ENCODE measurements around the gene KPNA4.
A peak's percentile ranks its signal among the peaks of the same experiment; 100 is the strongest.

The KPNA4 gene

GRCh38 chr3:160470181-160470580 lies 95.2 kb downstream of the KPNA4 start:
- H3K4me2 ChIP-seq (ENCODE audit: low read length), result no peak overlapping the region
- H4K5ac ChIP-seq (ENCODE audit: low read length), result no peak overlapping the region
- H3K79me1 ChIP-seq (ENCODE audit: low read length), result no peaks in the 10 kb centered on the region
- no peak overlapping the region for H4K8ac ChIP-seq (ENCODE audit: low read depth, low read length)
- no peak overlapping the region for H2BK5ac ChIP-seq (ENCODE audit: low read length)
- no peak for DNase-seq
- H3K18ac ChIP-seq (ENCODE audit: low read length), result no peak overlapping the region
- no peak overlapping the region for H2BK15ac ChIP-seq (replicated peaks; ENCODE audit: low read depth)
- no peak overlapping the region for H2AK5ac ChIP-seq (ENCODE audit: low read length)
- no CpG with 5 or more reads among the region's 5 CpGs for WGBS (ENCODE audit: extremely low coverage, insufficient coverage, low lambda C conversion rate)
- H3K4me3 ChIP-seq (ENCODE audit: low read length), result no peak overlapping the region
- H3K27me3 ChIP-seq (ENCODE audit: insufficient read depth, low read length, poor library complexity), result no peaks in the 10 kb centered on the region
- H3K23ac ChIP-seq (ENCODE audit: low read length), result no peak overlapping the region
- no peaks in the 10 kb centered on the region for H3K36me3 ChIP-seq (ENCODE audit: control insufficient read depth, insufficient read depth, low read length)
- H3K9ac ChIP-seq (ENCODE audit: low read length), result no peak overlapping the region
- no peak overlapping the region for H3K56ac ChIP-seq (ENCODE audit: low read length)
- H2BK120ac ChIP-seq (ENCODE audit: low read depth, low read length), result no peak overlapping the region
- no peaks in the 10 kb centered on the region for H3K4me1 ChIP-seq (ENCODE audit: control insufficient read depth, low read depth, low read length)
- no peak overlapping the region for H3K27ac ChIP-seq (ENCODE audit: low read depth, low read length)
- no peaks in the 10 kb centered on the region for H3K79me2 ChIP-seq (ENCODE audit: control insufficient read depth, insufficient read depth, low read length)
- no peak overlapping the region for H3K4ac ChIP-seq (ENCODE audit: low read depth, low read length)

- Histone ChIP-seq H4K8ac (ENCODE audit: low read depth, low read length) (no peak overlapping the region), H3K79me1 (ENCODE audit: low read length) (no peaks in the 10 kb centered on the region), H3K36me3 (ENCODE audit: control insufficient read depth, insufficient read depth, low read length) (no peaks in the 10 kb centered on the region), H4K5ac (ENCODE audit: low read length) (no peak overlapping the region), H2BK15ac (replicated peaks; ENCODE audit: low read depth) (no peak overlapping the region), H3K4me2 (ENCODE audit: low read length) (no peak overlapping the region), H3K4me1 (ENCODE audit: control insufficient read depth, low read depth, low read length) (no peaks in the 10 kb centered on the region), H3K4me3 (ENCODE audit: low read length) (no peak overlapping the region), H3K9ac (ENCODE audit: low read length) (no peak overlapping the region), H3K27ac (ENCODE audit: low read depth, low read length) (no peak overlapping the region), H3K27me3 (ENCODE audit: insufficient read depth, low read length, poor library complexity) (no peaks in the 10 kb centered on the region), H3K23ac (ENCODE audit: low read length) (no peak overlapping the region), H3K79me2 (ENCODE audit: control insufficient read depth, insufficient read depth, low read length) (no peaks in the 10 kb centered on the region), H2BK120ac (ENCODE audit: low read depth, low read length) (no peak overlapping the region), H3K56ac (ENCODE audit: low read length) (no peak overlapping the region), H2BK5ac (ENCODE audit: low read length) (no peak overlapping the region), H3K18ac (ENCODE audit: low read length) (no peak overlapping the region), H3K4ac (ENCODE audit: low read depth, low read length) (no peak overlapping the region), H2AK5ac (ENCODE audit: low read length) (no peak overlapping the region)
- DNase-seq, result no peak
- no CpG with 5 or more reads among the region's 1 CpG for WGBS (ENCODE audit: extremely low coverage, insufficient coverage, low lambda C conversion rate)
These were observed 100.4 kb downstream of the KPNA4 start for GRCh38 chr3:160464971-160465370.

- H4K8ac ChIP-seq (ENCODE audit: low read depth, low read length), result no peak overlapping the region
- H2BK120ac ChIP-seq (ENCODE audit: low read depth, low read length), result no peak overlapping the region
- no peak overlapping the region for H3K4ac ChIP-seq (ENCODE audit: low read depth, low read length)
- H3K36me3 ChIP-seq (ENCODE audit: control insufficient read depth, insufficient read depth, low read length), result no peaks in the 10 kb centered on the region
- H3K9ac ChIP-seq (ENCODE audit: low read length), result no peak overlapping the region
- no peaks in the 10 kb centered on the region for H3K27me3 ChIP-seq (ENCODE audit: insufficient read depth, low read length, poor library complexity)
- no peak for DNase-seq
- H3K4me1 ChIP-seq (ENCODE audit: control insufficient read depth, low read depth, low read length), result no peaks in the 10 kb centered on the region
- H2AK5ac ChIP-seq (ENCODE audit: low read length), result no peak overlapping the region
- no peak overlapping the region for H3K23ac ChIP-seq (ENCODE audit: low read length)
- H3K79me2 ChIP-seq (ENCODE audit: control insufficient read depth, insufficient read depth, low read length), result no peaks in the 10 kb centered on the region
- H2BK15ac ChIP-seq (replicated peaks; ENCODE audit: low read depth), result no peak overlapping the region
- WGBS (ENCODE audit: extremely low coverage, insufficient coverage, low lambda C conversion rate), result no CpG with 5 or more reads among the region's 2 CpGs
- no peak overlapping the region for H2BK5ac ChIP-seq (ENCODE audit: low read length)
- H3K4me2 ChIP-seq (ENCODE audit: low read length), result no peak overlapping the region
- no peak overlapping the region for H3K18ac ChIP-seq (ENCODE audit: low read length)
- H3K56ac ChIP-seq (ENCODE audit: low read length), result no peak overlapping the region
- no peak overlapping the region for H3K4me3 ChIP-seq (ENCODE audit: low read length)
- no peak overlapping the region for H4K5ac ChIP-seq (ENCODE audit: low read length)
- H3K79me1 ChIP-seq (ENCODE audit: low read length), result no peaks in the 10 kb centered on the region
- no peak overlapping the region for H3K27ac ChIP-seq (ENCODE audit: low read depth, low read length)
These were observed 101.0 kb downstream of the KPNA4 start for GRCh38 chr3:160464321-160464720.

GRCh38 chr3:160460033-160460432 lies 105.3 kb downstream of the KPNA4 start:
- no peak overlapping the region for H3K4me3 ChIP-seq (ENCODE audit: low read length)
- no peak overlapping the region for H3K18ac ChIP-seq (ENCODE audit: low read length)
- no peak for DNase-seq
- H2BK5ac ChIP-seq (ENCODE audit: low read length), result no peak overlapping the region
- no peak overlapping the region for H3K4me2 ChIP-seq (ENCODE audit: low read length)
- no peak overlapping the region for H3K23ac ChIP-seq (ENCODE audit: low read length)
- H3K4ac ChIP-seq (ENCODE audit: low read depth, low read length), result no peak overlapping the region
- no peaks in the 10 kb centered on the region for H3K79me1 ChIP-seq (ENCODE audit: low read length)
- H2BK120ac ChIP-seq (ENCODE audit: low read depth, low read length), result no peak overlapping the region
- no peak overlapping the region for H3K56ac ChIP-seq (ENCODE audit: low read length)
- no peaks in the 10 kb centered on the region for H3K36me3 ChIP-seq (ENCODE audit: control insufficient read depth, insufficient read depth, low read length)
- peaks cover 2% of the 10 kb centered on the region for H3K4me1 ChIP-seq (ENCODE audit: control insufficient read depth, low read depth, low read length)
- WGBS (ENCODE audit: extremely low coverage, insufficient coverage, low lambda C conversion rate), result no CpG with 5 or more reads among the region's 3 CpGs
- no peak overlapping the region for H2AK5ac ChIP-seq (ENCODE audit: low read length)
- H4K8ac ChIP-seq (ENCODE audit: low read depth, low read length), result no peak overlapping the region
- H4K5ac ChIP-seq (ENCODE audit: low read length), result no peak overlapping the region
- no peak overlapping the region for H2BK15ac ChIP-seq (replicated peaks; ENCODE audit: low read depth)
- no peak overlapping the region for H3K27ac ChIP-seq (ENCODE audit: low read depth, low read length)
- no peaks in the 10 kb centered on the region for H3K79me2 ChIP-seq (ENCODE audit: control insufficient read depth, insufficient read depth, low read length)
- H3K27me3 ChIP-seq (ENCODE audit: insufficient read depth, low read length, poor library complexity), result no peaks in the 10 kb centered on the region
- no peak overlapping the region for H3K9ac ChIP-seq (ENCODE audit: low read length)

- WGBS (ENCODE audit: extremely low coverage, insufficient coverage, low lambda C conversion rate), result no CpG with 5 or more reads among the region's 9 CpGs
- H3K23ac ChIP-seq (ENCODE audit: low read length), result no peak overlapping the region
- no peak for DNase-seq
- no peaks in the 10 kb centered on the region for H3K36me3 ChIP-seq (ENCODE audit: control insufficient read depth, insufficient read depth, low read length)
- H2AK5ac ChIP-seq (ENCODE audit: low read length), result no peak overlapping the region
- no peaks in the 10 kb centered on the region for H3K79me1 ChIP-seq (ENCODE audit: low read length)
- H3K4me2 ChIP-seq (ENCODE audit: low read length), result no peak overlapping the region
- no peak overlapping the region for H3K18ac ChIP-seq (ENCODE audit: low read length)
- H3K9ac ChIP-seq (ENCODE audit: low read length), result no peak overlapping the region
- no peaks in the 10 kb centered on the region for H3K27me3 ChIP-seq (ENCODE audit: insufficient read depth, low read length, poor library complexity)
- H2BK15ac ChIP-seq (replicated peaks; ENCODE audit: low read depth), result no peak overlapping the region
- no peak overlapping the region for H3K56ac ChIP-seq (ENCODE audit: low read length)
- H2BK5ac ChIP-seq (ENCODE audit: low read length), result no peak overlapping the region
- H4K5ac ChIP-seq (ENCODE audit: low read length), result no peak overlapping the region
- H3K79me2 ChIP-seq (ENCODE audit: control insufficient read depth, insufficient read depth, low read length), result no peaks in the 10 kb centered on the region
- peaks cover 2% of the 10 kb centered on the region for H3K4me1 ChIP-seq (ENCODE audit: control insufficient read depth, low read depth, low read length)
- H3K27ac ChIP-seq (ENCODE audit: low read depth, low read length), result no peak overlapping the region
- no peak overlapping the region for H3K4me3 ChIP-seq (ENCODE audit: low read length)
- no peak overlapping the region for H3K4ac ChIP-seq (ENCODE audit: low read depth, low read length)
- no peak overlapping the region for H4K8ac ChIP-seq (ENCODE audit: low read depth, low read length)
- no peak overlapping the region for H2BK120ac ChIP-seq (ENCODE audit: low read depth, low read length)
These were observed 105.9 kb downstream of the KPNA4 start for GRCh38 chr3:160459450-160459970.

GRCh38 chr3:160458151-160458550 lies 107.2 kb downstream of the KPNA4 start:
- no peaks in the 10 kb centered on the region for H3K27me3 ChIP-seq (ENCODE audit: insufficient read depth, low read length, poor library complexity)
- no peak overlapping the region for H3K23ac ChIP-seq (ENCODE audit: low read length)
- H3K27ac ChIP-seq (ENCODE audit: low read depth, low read length), result no peak overlapping the region
- H3K56ac ChIP-seq (ENCODE audit: low read length), result no peak overlapping the region
- H2BK15ac ChIP-seq (replicated peaks; ENCODE audit: low read depth), result no peak overlapping the region
- no peak overlapping the region for H3K4ac ChIP-seq (ENCODE audit: low read depth, low read length)
- H3K18ac ChIP-seq (ENCODE audit: low read length), result no peak overlapping the region
- no peak overlapping the region for H4K8ac ChIP-seq (ENCODE audit: low read depth, low read length)
- no peak overlapping the region for H4K5ac ChIP-seq (ENCODE audit: low read length)
- no peak overlapping the region for H3K4me2 ChIP-seq (ENCODE audit: low read length)
- H2BK5ac ChIP-seq (ENCODE audit: low read length), result no peak overlapping the region
- H2BK120ac ChIP-seq (ENCODE audit: low read depth, low read length), result no peak overlapping the region
- H3K79me1 ChIP-seq (ENCODE audit: low read length), result no peaks in the 10 kb centered on the region
- H3K9ac ChIP-seq (ENCODE audit: low read length), result no peak overlapping the region
- no peaks in the 10 kb centered on the region for H3K79me2 ChIP-seq (ENCODE audit: control insufficient read depth, insufficient read depth, low read length)
- peak; percentile 54 for DNase-seq
- WGBS (ENCODE audit: extremely low coverage, insufficient coverage, low lambda C conversion rate), result no CpG with 5 or more reads among the region's 4 CpGs
- no peak overlapping the region for H2AK5ac ChIP-seq (ENCODE audit: low read length)
- H3K4me1 ChIP-seq (ENCODE audit: control insufficient read depth, low read depth, low read length), result peaks cover 2% of the 10 kb centered on the region
- H3K36me3 ChIP-seq (ENCODE audit: control insufficient read depth, insufficient read depth, low read length), result no peaks in the 10 kb centered on the region
- no peak overlapping the region for H3K4me3 ChIP-seq (ENCODE audit: low read length)
